ENCODE data around the gene SRPK2.

DNA sequence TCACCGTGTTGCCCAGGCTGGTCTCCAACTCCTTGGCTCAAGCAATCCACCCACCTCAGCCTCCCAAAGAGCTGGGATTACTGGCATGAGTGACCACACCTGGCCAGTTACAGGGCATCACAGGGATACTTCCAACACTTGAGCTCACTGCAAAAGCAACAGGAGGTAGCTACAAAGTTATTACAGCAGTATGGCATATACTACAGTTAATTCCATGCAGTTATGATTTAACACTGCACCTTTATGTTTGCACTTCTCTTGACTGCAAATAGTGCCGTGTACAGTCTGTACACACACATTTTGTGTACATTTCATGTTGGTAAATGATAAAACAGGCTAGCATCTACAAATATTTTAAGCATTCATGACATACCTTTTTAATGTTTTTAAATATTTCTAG, 21.3 kb downstream of the SRPK2 start:
- TF ChIP-seq CTCF (IDR thresholded peaks at IDR 0.05; ENCODE audit: poor library complexity, severe bottlenecking) (no peak), EP300 (conservative IDR thresholded peaks at IDR 0.05; ENCODE audit: poor library complexity, severe bottlenecking) (no peak), POLR2AphosphoS5 (IDR thresholded peaks at IDR 0.05) (no peak), EZH2 (IDR thresholded peaks at IDR 0.05; ENCODE audit: borderline replicate concordance, insufficient read depth, low read length, poor library complexity, severe bottlenecking) (no peak), RAD21 (conservative IDR thresholded peaks at IDR 0.05) (no peak), MXI1 (conservative IDR thresholded peaks at IDR 0.05; ENCODE audit: poor library complexity, severe bottlenecking) (no peak), REST (IDR thresholded peaks at IDR 0.05; ENCODE audit: borderline replicate concordance) (no peak), SMC3 (conservative IDR thresholded peaks at IDR 0.05; ENCODE audit: poor library complexity) (no peak)

Data from neural cell (in vitro differentiated cells).